Skeletal muscle tissue (tissue), 4 donors: ENCODE results near the gene ABCA7. TPM values are rescaled to one million over a fixed set of nuclear protein-coding genes. Genes with fewer than 3 reads are reported as not detected.

Experiments
- H3K27ac ChIP-seq: one replicate; pipeline ENCODE4 v1.7.0; 2013; ENCODE audit warnings: mild to moderate bottlenecking, low read depth, low read length, inconsistent platforms
- H3K27me3 ChIP-seq, 3 donors: one replicate each; pipeline ENCODE4 v1.7.0; 2013; ENCODE audit warnings: low read length in 3 of 3; ENCODE audit not compliant: control insufficient read depth in 3 of 3, insufficient read depth in 3 of 3
- H3K36me3 ChIP-seq, 3 donors: one replicate each; pipeline ENCODE4 v1.7.0; 2013; ENCODE audit warnings: low read length in 3 of 3; ENCODE audit not compliant: control insufficient read depth in 3 of 3, insufficient read depth in 3 of 3
- H3K4me1 ChIP-seq, 3 donors: one replicate each; pipeline ENCODE4 v1.7.0; 2013; ENCODE audit warnings: low read length in 3 of 3, mild to moderate bottlenecking in 3 of 3; ENCODE audit not compliant: control insufficient read depth in 3 of 3, insufficient read depth in 3 of 3
- H3K4me3 ChIP-seq, 3 donors: one replicate each; pipeline ENCODE4 v1.7.0; 2013; ENCODE audit warnings: low read length in 3 of 3
- H3K9ac ChIP-seq, 3 donors: one replicate each; pipeline ENCODE4 v1.7.0; 2013; ENCODE audit warnings: low read length in 3 of 3, mild to moderate bottlenecking in 3 of 3, moderate library complexity in 2 of 3, low read depth in 1 of 3
- H3K9me3 ChIP-seq, 3 donors: one replicate each; pipeline ENCODE4 v1.7.0; 2013; ENCODE audit warnings: low read length in 3 of 3; ENCODE audit not compliant: control insufficient read depth in 3 of 3
- total RNA-seq: library from RNA; depleted of rRNA; stranded (reverse); fragments of >200 nt; gene quantifications from one replicate; pipeline ENCODE4 v1.2.3, GENCODE V29; 2014
- donor health status: Osteomylitis.

Gene ABCA7
- total RNA-seq, 1 donor from 2014 or later = 6.8 TPM

GRCh38 chr19:1035998-1036621 is 3.8 kb upstream of the ABCA7 start:
- H3K9ac ChIP-seq = no peak overlapping the region
- H3K9me3 ChIP-seq = no peaks in the 10 kb centered on the region
- peaks cover 0 to 6% (median 4%) of the 10 kb centered on the region in 3 donors for H3K36me3 ChIP-seq
- H3K4me3 ChIP-seq = no peak overlapping the region
- H3K27me3 ChIP-seq = no peaks in the 10 kb centered on the region
- H3K27ac ChIP-seq = no peak overlapping the region
- peaks cover 18 to 23% (median 20%) of the 10 kb centered on the region in 3 donors for H3K4me1 ChIP-seq

- Histone ChIP-seq H3K4me1 (peaks cover 33 to 39% (median 36%) of the 10 kb centered on the region in 3 donors), H3K36me3 (no peaks in the 10 kb centered on the region), H3K27ac (no peak overlapping the region), H3K27me3 (no peaks in the 10 kb centered on the region), H3K9me3 (no peaks in the 10 kb centered on the region), H3K9ac (no peak overlapping the region), H3K4me3 (no peak overlapping the region)
Measured at GRCh38 chr19:1037621-1038064, 2.3 kb upstream of the ABCA7 start.

- Histone ChIP-seq H3K27ac (peak overlapping the region; percentile 40), H3K9me3 (no peaks in the 10 kb centered on the region), H3K4me3 (peak overlapping the region; percentile 58 to 83 (median 74)), H3K36me3 (no peaks in the 10 kb centered on the region), H3K9ac (peak overlapping the region in 2 of 3 donors; percentile 68 to 72), H3K4me1 (peaks cover 33 to 43% (median 36%) of the 10 kb centered on the region in 3 donors), H3K27me3 (no peaks in the 10 kb centered on the region)
Measured at GRCh38 chr19:1038978-1039645, 795 bp upstream of the ABCA7 start.

GRCh38 chr19:1040476-1041271 is 767 bp downstream of the ABCA7 start:
- H3K4me1 ChIP-seq = peaks cover 33 to 43% (median 36%) of the 10 kb centered on the region in 3 donors
- peak overlapping the region; percentile 74 to 85 (median 83) for H3K4me3 ChIP-seq
- peak overlapping the region; percentile 75 for H3K27ac ChIP-seq
- peak overlapping the region; percentile 77 to 88 (median 79) for H3K9ac ChIP-seq
- H3K27me3 ChIP-seq = no peaks in the 10 kb centered on the region
- no peaks in the 10 kb centered on the region for H3K9me3 ChIP-seq
- H3K36me3 ChIP-seq = peaks cover 0 to 2% (median 0%) of the 10 kb centered on the region in 3 donors

- H3K9ac ChIP-seq = peak overlapping the region; percentile 75 to 79 (median 77)
- peak overlapping the region; percentile 75 for H3K27ac ChIP-seq
Measured at GRCh38 chr19:1041272-1041834, 1.4 kb downstream of the ABCA7 start.

GRCh38 chr19:1041835-1042685 is 2.2 kb downstream of the ABCA7 start:
- H3K9ac ChIP-seq = peak overlapping the region in 2 of 3 donors; percentile 75 to 79
- no peaks in the 10 kb centered on the region for H3K9me3 ChIP-seq
- no peaks in the 10 kb centered on the region for H3K27me3 ChIP-seq
- peaks cover 0 to 7% (median 4%) of the 10 kb centered on the region in 3 donors for H3K36me3 ChIP-seq
- H3K4me3 ChIP-seq = peak overlapping the region; percentile 74 to 85 (median 83)
- H3K4me1 ChIP-seq = peaks cover 33 to 43% (median 36%) of the 10 kb centered on the region in 3 donors
- peak overlapping the region; percentile 75 for H3K27ac ChIP-seq

More at GRCh38 chr19:1041272-1041834, 1.4 kb downstream of the ABCA7 start:
- H3K4me1 ChIP-seq = peaks cover 33 to 43% (median 36%) of the 10 kb centered on the region in 3 donors
- H3K9me3 ChIP-seq = no peaks in the 10 kb centered on the region
- no peaks in the 10 kb centered on the region for H3K27me3 ChIP-seq
- peaks cover 0 to 2% (median 2%) of the 10 kb centered on the region in 3 donors for H3K36me3 ChIP-seq
- H3K4me3 ChIP-seq = peak overlapping the region; percentile 74 to 85 (median 83)

- peaks cover 33 to 40% (median 36%) of the 10 kb centered on the region in 3 donors for H3K4me1 ChIP-seq
- H3K9ac ChIP-seq = peak overlapping the region in 1 of 3 donors; percentile 79
- peaks cover 0 to 11% (median 6%) of the 10 kb centered on the region in 3 donors for H3K36me3 ChIP-seq
- no peaks in the 10 kb centered on the region for H3K27me3 ChIP-seq
- no peaks in the 10 kb centered on the region for H3K9me3 ChIP-seq
- peak overlapping the region; percentile 75 for H3K27ac ChIP-seq
- peak overlapping the region in 1 of 3 donors; percentile 74 for H3K4me3 ChIP-seq
Measured at GRCh38 chr19:1042689-1043511, 3.0 kb downstream of the ABCA7 start.

- Histone ChIP-seq H3K36me3 (peaks cover 0 to 11% (median 6%) of the 10 kb centered on the region in 3 donors), H3K4me3 (no peak overlapping the region), H3K27ac (no peak overlapping the region), H3K4me1 (peaks cover 23 to 28% (median 25%) of the 10 kb centered on the region in 3 donors), H3K27me3 (no peaks in the 10 kb centered on the region), H3K9ac (no peak overlapping the region), H3K9me3 (no peaks in the 10 kb centered on the region)
Measured at GRCh38 chr19:1045247-1045603, 5.3 kb downstream of the ABCA7 start.
